Stimulated activated memory B cell treated with anti-CD40 and anti-IgM and Interleukin-4, amounts not matched to agents 10 μg/mL and 1 μg/mL and 100 μg/mL, for 72 hours (primary cell): ENCODE results near the gene MPP1.
A peak's percentile ranks its signal among the peaks of the same experiment; 100 is the strongest.
"Not testable (repeated sequence)": the region's sequence is repeated elsewhere in the genome, so short reads cannot be mapped to it uniquely, and the experiment has no call there.

ENCODE experiments used
- ATAC-seq: fragments of 150-1000 bp; cut with Tn5 transposase; 2 replicates; pipeline ENCODE4 v1.10.0; 2021
- H3K27ac Mint-ChIP-seq: one replicate; pipeline ENCODE4 v1.8.0; 2022; ENCODE audit warnings: mild to moderate bottlenecking, mixed read lengths
- H3K27me3 Mint-ChIP-seq: one replicate; pipeline ENCODE4 v1.8.0; 2022; ENCODE audit warnings: mixed read lengths
- H3K36me3 Mint-ChIP-seq: one replicate; pipeline ENCODE4 v1.8.0; 2022; ENCODE audit warnings: mixed read lengths
- H3K4me1 Mint-ChIP-seq: one replicate; pipeline ENCODE4 v1.8.0; 2022; ENCODE audit warnings: mixed read lengths
- H3K4me3 Mint-ChIP-seq: one replicate; pipeline ENCODE4 v1.8.0; 2022; ENCODE audit warnings: mild to moderate bottlenecking, moderate library complexity, mixed read lengths
- H3K9me3 Mint-ChIP-seq: one replicate; pipeline ENCODE4 v1.8.0; 2022; ENCODE audit warnings: mixed read lengths

MPP1 gene

DNA sequence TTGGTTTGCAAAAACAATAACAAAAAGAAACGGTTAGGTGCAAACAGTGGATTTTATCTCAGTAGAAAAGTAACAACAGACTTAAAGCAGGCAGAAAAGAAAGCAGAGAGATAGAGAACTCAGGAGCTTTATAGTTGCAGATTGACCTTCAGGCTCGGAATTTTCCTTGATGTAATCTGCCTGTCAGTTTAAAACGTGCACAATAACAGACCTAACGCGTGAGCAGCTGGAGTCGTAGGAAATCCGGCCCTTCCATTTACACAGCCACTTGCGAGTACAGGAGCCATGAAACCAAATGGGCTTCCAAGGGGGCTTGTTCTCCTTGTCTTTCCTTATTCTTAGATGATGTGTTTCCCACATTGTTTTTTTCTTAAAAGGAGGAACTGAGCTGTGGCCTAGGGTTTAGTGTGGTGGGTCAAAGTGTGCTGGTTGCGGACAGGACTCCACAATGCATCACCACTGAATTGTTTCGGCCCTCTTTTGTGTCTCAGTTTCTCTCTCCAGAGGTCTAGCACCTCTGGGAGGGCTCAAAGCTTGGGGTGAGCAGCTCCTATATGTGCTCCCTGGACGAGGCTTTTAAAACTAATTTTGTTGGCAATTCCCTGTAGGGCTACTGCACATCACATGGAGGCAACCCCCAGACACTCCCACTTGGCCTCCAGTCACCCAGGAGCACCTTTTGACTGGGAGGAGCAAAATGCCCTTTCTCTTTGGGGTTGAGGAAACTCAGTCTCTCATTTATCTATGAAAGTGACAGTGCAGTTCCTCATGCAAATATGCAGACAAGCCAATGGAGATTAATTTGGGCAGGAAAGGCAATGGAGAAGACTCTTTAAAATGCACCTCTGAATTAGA, 13.9 kb upstream of the MPP1 start:
- Mint-ChIP-seq H3K27ac (peak overlapping the region; percentile 82), H3K9me3 (no peaks in the 10 kb centered on the region), H3K36me3 (no peaks in the 10 kb centered on the region), H3K4me1 (peaks cover 25% of the 10 kb centered on the region), H3K27me3 (no peaks in the 10 kb centered on the region), H3K4me3 (peak overlapping the region; percentile 44)
- peak; percentile 86 for ATAC-seq

DNA sequence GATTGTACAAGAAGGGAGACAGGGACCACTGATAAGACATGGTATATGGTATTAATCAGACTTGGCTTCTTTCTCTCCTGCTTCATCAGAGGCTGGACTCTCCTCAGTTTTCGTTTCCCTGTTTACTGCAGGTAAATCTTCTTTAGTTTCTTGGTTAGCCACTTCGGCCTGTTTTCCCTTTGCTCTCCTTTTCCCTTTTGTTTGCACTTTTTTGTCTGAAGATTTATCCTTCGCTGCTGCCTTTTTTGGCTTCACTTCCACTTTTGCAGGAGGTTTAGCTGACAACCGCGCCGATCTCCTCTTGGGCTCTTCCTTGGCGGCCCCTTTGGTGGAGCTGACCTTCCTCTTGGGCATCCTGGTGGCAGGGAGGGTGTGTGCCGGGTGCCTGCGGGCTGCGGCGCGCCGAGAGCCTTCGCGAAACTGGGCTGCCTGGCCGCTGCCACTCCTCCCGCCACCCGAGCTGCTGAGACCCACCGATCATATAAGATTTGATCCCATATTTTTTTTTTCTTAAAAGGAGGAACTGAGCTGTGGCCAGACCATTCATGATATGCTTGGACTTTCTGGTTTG, 11.8 kb upstream of the MPP1 start:
- not testable (repeated sequence) for H3K36me3 Mint-ChIP-seq

DNA sequence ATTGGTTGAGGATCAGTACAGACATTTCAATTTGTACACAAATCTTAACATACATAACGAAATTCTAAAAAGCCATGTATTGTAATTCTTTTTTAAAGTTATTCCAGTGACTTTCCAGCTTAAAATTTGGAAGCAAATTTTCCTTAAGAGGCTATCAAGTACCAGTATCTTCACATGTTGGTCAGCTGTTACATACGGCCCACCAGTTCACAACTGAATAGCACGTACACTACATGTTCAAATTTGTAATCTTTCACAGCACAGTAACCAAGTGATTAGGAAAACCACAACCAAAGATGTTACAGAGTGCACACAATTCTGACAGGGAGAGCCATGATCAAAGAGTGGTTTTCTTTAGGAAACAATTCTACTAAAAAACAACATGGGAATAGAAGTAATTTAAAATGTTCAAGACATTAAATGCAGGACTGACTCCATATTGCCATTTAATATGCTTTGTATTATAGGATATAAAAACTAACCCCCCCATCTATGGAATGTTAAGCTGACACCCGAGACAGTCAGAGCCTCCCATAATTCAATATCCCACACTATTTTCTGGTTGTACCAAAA, 11.1 kb upstream of the MPP1 start:
- H3K9me3 Mint-ChIP-seq, H3K36me3 Mint-ChIP-seq, ATAC-seq: not testable (repeated sequence)

More for the DNA sequence above, 11.8 kb upstream of the MPP1 start:
- H3K27me3 Mint-ChIP-seq, H3K4me3 Mint-ChIP-seq, H3K27ac Mint-ChIP-seq, H3K9me3 Mint-ChIP-seq, ATAC-seq: not testable (repeated sequence)
- H3K4me1 Mint-ChIP-seq, result peaks cover 21% of the 10 kb centered on the region

DNA sequence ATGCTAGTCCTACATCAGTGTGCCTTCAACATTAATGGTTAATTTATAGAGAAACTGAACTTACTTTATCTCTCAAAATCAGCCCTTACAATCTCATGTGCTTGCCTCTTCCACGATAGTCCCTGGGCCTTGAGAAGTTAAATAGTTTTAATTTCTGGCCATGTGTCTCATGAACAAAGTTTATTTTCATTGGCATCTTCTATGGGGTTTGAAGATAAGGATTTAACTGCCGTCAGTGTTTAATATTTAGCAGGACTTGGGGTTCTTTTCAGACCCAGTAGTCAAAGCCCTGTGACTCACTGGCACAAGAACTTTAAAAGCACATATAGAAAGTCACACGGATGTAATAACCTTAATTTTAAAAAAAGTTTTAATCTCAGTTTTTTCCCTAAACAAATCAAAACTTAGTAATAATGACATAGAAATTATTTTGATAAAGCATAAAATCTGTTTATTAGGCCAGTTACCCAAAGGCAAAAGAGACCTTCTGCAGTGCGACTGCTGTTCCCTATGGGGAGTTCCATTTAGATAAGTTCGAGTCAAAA, 10.1 kb upstream of the MPP1 start:
- Mint-ChIP-seq H3K4me1 (peaks cover 17% of the 10 kb centered on the region), H3K36me3 (no peaks in the 10 kb centered on the region), H3K9me3 (no peaks in the 10 kb centered on the region), H3K27me3 (no peaks in the 10 kb centered on the region), H3K4me3 (no peak overlapping the region), H3K27ac (no peak overlapping the region)
- ATAC-seq, result no peak

More for the DNA sequence above, 11.1 kb upstream of the MPP1 start:
- H3K27ac Mint-ChIP-seq, H3K27me3 Mint-ChIP-seq, H3K4me3 Mint-ChIP-seq: not testable (repeated sequence)
- peaks cover 18% of the 10 kb centered on the region for H3K4me1 Mint-ChIP-seq

DNA sequence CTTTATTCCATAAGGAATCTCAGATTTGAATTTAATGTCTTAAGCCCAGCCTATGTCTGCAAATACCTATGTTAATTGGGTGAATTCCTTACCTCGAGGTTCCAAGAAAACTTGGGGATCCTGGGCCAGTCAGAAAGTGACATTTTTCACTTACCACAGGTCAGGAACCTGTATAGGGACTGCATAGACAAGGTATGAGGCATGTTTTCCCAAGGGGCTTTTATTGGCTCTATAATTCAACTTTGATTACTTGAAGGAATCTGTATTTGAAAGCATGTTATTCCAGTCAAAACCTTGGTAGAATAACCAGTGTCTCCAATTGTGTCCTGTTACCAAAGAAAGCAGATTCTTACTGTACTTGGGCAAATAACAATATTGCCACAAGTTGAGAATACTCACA, 8.5 kb upstream of the MPP1 start:
- H3K9me3 Mint-ChIP-seq, result no peaks in the 10 kb centered on the region
- no peaks in the 10 kb centered on the region for H3K27me3 Mint-ChIP-seq
- H3K27ac Mint-ChIP-seq, result no peak overlapping the region
- H3K4me3 Mint-ChIP-seq, result no peak overlapping the region
- peaks cover 2% of the 10 kb centered on the region for H3K4me1 Mint-ChIP-seq
- ATAC-seq, result no peak
- H3K36me3 Mint-ChIP-seq, result no peaks in the 10 kb centered on the region

DNA sequence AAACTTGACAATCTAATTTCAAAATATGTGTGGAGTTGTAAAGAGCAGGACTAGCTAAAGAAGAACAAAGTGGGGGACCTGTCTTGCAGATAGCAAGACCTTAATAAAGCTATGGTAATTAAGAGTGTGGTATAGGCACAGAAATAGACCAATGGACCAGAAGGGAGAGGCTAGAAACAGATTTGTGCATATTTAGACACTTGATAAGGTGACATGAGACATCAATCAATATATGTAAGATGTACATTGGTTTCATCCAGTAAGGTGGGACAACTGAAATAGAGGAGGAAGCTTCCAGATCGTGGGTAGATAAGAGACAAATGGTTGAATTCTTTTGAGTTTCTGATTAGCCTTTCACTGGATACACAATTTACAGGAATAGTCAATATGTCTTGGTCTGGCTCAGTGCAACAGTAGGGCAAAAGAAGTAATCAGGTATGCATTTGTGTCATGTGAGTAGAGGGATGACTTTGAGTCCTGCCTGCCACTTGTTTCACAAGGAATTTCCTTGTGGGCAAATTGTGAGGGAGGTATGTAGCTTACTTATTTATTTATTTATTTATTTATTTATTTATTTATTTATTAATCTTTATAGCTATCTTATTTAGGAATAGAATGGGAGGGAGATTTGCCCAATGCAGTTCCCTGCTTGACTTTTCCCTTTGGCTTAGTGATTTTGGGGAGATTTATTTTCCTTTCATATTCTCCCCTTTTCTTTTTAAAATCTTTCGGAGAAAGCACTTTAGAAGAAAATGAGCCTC, 7.2 kb upstream of the MPP1 start:
- Mint-ChIP-seq H3K4me1 (no peaks in the 10 kb centered on the region), H3K4me3 (no peak overlapping the region), H3K9me3 (no peaks in the 10 kb centered on the region), H3K27ac (no peak overlapping the region), H3K36me3 (no peaks in the 10 kb centered on the region), H3K27me3 (no peaks in the 10 kb centered on the region)
- no peak for ATAC-seq

DNA sequence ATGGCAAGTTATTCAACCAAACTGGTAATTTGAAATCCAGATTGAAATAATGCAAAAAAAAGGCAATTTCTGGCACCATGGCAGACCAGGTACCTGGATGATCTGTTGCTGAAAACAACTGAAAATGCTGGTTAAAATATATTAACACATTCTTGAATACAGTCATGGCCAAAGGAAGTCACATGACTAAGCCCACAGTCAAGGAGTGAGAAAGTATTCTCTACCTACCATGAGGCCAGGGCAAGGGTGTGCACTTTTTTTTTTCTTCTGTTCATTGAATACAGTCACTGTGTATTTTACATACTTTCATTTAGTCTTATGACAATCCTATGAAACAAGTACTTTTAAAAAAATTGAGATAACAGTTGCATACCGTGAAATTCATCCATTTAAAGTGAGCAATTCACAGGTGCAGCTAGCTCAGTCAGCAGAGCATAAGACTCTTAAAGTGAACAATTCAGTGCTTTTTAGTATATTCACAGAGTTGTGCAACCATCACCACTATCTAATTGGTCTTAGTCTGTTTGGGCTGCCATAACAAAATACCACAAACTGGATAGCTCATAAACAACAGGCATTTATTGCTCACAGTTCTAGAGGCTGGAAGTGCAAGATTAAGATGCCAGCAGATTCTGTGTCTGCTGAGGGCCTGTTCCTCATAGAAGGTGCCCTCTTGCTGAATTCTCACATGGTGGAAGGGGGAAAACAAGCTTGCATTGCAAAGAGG, 4.8 kb upstream of the MPP1 start:
- Mint-ChIP-seq H3K9me3 (no peaks in the 10 kb centered on the region), H3K27me3 (no peaks in the 10 kb centered on the region), H3K4me1 (no peaks in the 10 kb centered on the region), H3K4me3 (no peak overlapping the region), H3K36me3 (no peaks in the 10 kb centered on the region), H3K27ac (no peak overlapping the region)
- ATAC-seq, result no peak

DNA sequence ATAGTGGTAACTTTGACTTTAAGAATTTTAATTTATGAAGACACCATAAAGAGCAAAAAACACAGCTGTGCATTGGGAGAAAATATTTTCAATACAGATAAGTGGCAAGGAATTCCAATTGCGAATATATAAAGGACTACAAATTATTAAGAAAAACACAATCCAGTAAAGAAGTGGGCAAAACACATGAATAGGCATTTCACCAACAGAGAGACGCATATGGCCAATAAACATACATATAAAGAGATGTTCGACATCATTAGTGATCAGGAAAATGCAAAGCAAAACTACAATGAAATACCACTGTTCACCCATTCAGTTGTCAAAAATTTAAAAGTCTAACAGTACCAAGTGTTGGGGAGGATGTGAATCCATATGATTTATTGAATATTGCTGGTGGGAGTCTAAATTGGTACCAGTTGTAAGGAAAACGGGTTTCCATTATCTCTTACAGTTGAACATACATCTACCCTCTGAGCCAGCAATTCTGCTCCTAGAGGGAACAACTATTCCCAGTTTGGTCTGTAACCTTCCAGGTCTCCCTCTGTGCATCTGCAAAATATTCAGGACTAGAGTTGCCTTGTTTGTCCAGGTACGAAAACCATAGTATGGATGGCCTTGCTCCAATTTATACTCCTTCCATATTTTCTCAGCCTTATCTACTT, 1.7 kb upstream of the MPP1 start:
- Mint-ChIP-seq H3K4me1 (peaks cover 6% of the 10 kb centered on the region), H3K4me3 (no peak overlapping the region), H3K27ac (no peak overlapping the region), H3K9me3 (no peaks in the 10 kb centered on the region), H3K36me3 (no peaks in the 10 kb centered on the region), H3K27me3 (no peaks in the 10 kb centered on the region)
- ATAC-seq, result no peak

DNA sequence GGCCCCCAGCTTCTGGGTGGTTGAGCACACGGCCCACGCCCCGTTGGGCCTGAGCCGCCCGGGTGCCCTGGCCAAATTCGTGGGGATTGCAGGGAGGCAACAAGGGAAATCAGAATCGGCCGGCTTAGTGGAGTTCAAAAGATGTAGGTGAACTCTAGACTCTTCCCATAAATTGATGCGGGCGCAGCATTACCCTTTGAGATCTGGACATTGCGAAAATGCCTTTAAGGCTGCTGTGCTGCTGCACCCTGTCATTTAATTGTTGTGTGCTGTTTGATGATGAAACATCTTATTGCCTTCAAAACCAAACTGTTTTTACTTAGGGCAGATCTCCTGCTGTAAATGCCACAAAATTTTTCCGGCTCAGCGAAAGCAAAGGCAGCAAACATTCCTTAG, 409 bp upstream of the MPP1 start:
- peaks cover 6% of the 10 kb centered on the region for H3K4me1 Mint-ChIP-seq
- ATAC-seq, result no peak

DNA sequence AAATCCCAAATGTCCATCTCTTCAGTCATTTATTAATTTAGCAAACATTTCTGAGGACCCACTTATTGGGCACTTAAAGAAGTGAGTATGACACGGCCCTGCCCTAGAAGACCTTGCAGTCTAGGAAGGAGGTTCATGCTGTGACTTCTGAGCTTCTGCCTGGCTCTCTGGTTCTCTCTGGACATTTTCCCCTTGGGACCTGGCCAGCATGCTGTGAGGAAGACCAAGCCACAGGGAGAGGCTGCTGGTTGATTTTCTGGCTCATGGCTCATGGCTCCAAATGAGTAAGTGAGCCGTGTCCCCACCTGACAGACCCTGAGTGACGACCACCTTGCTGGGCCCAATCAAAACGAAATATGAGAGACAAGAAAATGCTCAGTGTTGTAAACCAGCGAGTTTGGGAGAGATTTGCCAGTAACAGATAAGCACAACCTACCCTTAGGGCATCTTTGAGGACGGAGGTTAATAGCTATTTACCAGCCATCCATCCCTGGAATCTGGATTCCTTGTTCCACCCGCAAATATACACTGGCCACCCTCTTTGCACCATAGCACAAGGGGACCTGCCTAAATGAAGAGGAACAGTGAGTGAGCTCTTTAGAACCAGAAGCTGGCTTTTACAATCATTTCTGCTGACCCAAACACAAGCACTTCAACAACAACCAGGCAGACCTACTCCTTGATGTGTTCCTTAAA, 876 bp downstream of the MPP1 start:
- Mint-ChIP-seq H3K36me3 (no peaks in the 10 kb centered on the region), H3K27ac (no peak overlapping the region), H3K4me3 (peak overlapping the region; percentile 81), H3K4me1 (peaks cover 6% of the 10 kb centered on the region), H3K27me3 (no peaks in the 10 kb centered on the region), H3K9me3 (no peaks in the 10 kb centered on the region)
- no peak for ATAC-seq

More for the DNA sequence above, 409 bp upstream of the MPP1 start:
- H3K9me3 Mint-ChIP-seq, result no peaks in the 10 kb centered on the region
- no peaks in the 10 kb centered on the region for H3K27me3 Mint-ChIP-seq
- peak overlapping the region; percentile 67 for H3K27ac Mint-ChIP-seq
- H3K4me3 Mint-ChIP-seq, result peak overlapping the region; percentile 81
- no peaks in the 10 kb centered on the region for H3K36me3 Mint-ChIP-seq

DNA sequence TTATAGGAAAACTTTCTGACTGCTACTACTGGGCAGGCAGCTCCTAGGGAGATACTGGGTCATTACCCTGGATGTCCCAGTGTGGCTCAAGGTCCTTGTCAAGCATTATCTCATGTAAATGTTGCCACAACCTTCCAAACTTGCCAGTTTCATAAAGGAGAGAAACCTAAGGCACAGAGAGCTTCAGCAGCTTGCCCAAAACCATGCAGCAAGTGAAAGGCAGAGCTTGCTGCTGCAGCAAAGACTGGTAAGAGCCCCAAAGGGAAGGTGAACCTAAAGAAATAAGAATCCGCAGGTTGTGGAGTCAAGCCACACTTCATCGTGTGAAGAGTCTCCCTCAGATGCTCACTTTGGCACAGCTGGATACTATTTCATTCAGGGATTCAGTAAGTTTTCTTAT, 2.3 kb downstream of the MPP1 start:
- Mint-ChIP-seq H3K4me3 (no peak overlapping the region), H3K27me3 (no peaks in the 10 kb centered on the region), H3K9me3 (no peaks in the 10 kb centered on the region), H3K36me3 (no peaks in the 10 kb centered on the region), H3K4me1 (peaks cover 6% of the 10 kb centered on the region), H3K27ac (no peak overlapping the region)
- ATAC-seq, result no peak

DNA sequence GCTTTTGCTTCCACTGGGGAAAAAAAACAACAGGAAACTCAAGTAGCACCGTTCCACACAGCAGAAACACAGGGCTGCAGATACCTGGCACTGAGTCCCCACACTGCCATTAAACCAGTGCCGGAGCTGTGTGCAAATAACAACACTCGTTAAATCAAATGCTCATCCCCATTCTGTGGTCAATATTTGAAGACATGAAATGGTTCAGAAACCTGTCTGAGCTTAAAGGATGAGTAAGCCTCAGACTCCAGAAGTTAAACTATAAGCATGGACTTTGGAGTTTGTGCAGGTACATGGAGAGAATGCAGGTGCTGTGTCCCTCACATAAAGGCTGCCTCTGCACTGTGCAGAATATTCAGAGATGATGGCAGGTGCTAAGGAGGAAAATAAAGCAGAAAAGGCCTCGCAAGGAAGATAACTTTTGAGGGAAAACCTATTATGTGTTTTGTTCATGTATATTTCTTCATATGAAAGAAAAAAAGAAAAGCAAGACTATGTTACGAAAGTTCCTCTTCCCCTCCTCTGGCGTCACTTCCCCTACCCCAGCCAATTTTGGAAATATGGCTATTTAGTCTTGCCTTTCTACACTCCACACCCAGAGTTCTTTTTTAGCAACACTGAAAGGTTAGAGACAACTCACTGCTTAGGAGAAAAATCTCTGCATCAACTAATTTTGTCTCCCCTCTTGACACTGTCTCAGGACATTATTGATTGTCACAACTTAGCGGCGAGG, 4.6 kb downstream of the MPP1 start:
- Mint-ChIP-seq H3K36me3 (no peaks in the 10 kb centered on the region), H3K4me3 (no peak overlapping the region), H3K27me3 (no peaks in the 10 kb centered on the region), H3K9me3 (no peaks in the 10 kb centered on the region), H3K27ac (no peak overlapping the region), H3K4me1 (peaks cover 17% of the 10 kb centered on the region)
- ATAC-seq, result no peak

DNA sequence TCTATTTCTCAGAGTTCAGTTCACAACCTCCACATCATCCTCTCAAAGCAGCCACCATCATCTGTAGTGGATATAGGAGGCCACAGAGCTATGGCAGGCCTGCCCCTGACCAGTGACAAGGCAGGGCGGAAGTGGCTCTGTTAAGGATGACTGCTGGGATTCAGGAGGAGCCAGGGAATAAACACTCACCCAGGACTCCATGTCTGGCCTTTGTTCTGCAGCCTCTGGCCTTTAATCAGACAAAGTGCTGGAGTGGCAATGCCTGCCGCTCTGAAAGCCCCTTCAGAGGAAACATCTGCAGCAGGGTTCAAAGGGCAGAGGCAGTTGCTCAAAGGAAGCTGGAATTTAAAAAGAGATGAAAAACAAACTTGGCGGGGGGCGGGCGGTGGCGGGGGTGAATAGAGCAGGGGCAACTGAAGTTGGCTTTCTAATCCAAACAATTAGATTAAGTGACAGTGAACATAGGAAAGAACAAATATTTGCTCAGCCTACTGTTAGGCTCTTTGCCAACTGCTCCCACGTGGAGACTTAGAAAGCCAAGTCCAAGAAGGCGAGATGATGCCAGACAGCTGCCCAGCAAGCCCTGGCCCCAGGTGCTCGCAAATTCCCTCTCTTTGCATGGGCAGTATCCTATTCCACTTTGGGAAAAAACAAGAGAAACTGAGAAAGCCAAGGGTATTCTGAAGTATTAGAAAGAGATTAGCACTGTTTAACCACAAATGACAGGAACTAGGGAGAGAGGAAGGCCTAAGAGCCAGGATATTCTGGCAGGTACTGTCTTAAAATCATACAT, 5.5 kb downstream of the MPP1 start:
- no peak for ATAC-seq
- no peaks in the 10 kb centered on the region for H3K9me3 Mint-ChIP-seq
- no peaks in the 10 kb centered on the region for H3K36me3 Mint-ChIP-seq
- H3K27ac Mint-ChIP-seq, result no peak overlapping the region
- H3K4me3 Mint-ChIP-seq, result no peak overlapping the region
- peaks cover 17% of the 10 kb centered on the region for H3K4me1 Mint-ChIP-seq
- no peaks in the 10 kb centered on the region for H3K27me3 Mint-ChIP-seq
